GM18502 (cell line): Measurements from ENCODE around the gene ANKRD36.
"Not testable (repeated sequence)": the region's sequence is repeated elsewhere in the genome, so short reads cannot be mapped to it uniquely, and the experiment has no call there.

Experiments used
- ATAC-seq: cut with Tn5 transposase; IDR thresholded peaks from one replicate; pipeline ENCODE4 v1.9.1; 2021; ENCODE audit warnings: mild to moderate bottlenecking; ENCODE audit not compliant: unreplicated experiment, poor library complexity

The ANKRD36 gene

GRCh38 chr2:97268075-97268591 lies 155.2 kb downstream of the ANKRD36 start:
- ATAC-seq: not testable (repeated sequence)

- ATAC-seq: not testable (repeated sequence)
Measured at GRCh38 chr2:97276232-97276798, 163.4 kb downstream of the ANKRD36 start.

- not testable (repeated sequence) for ATAC-seq
Measured at GRCh38 chr2:97285187-97285586, 172.2 kb downstream of the ANKRD36 start.

GRCh38 chr2:97293687-97294086 lies 180.7 kb downstream of the ANKRD36 start:
- not testable (repeated sequence) for ATAC-seq
